ENCODE measurements around the gene UGT1A1.

GRCh38 chr2:233773854-233774253 lies 13.8 kb downstream of the UGT1A1 start:
- TF ChIP-seq MYC (IDR thresholded peaks at IDR 0.05; ENCODE audit: low read depth, low read length): no peak
- TF ChIP-seq CTCF (IDR thresholded peaks at IDR 0.05; ENCODE audit: low read depth, low read length): no peak
- no peak for TF ChIP-seq POLR2A (IDR thresholded peaks at IDR 0.05; ENCODE audit: extremely low read depth, insufficient read length)
- TF ChIP-seq MAX (IDR thresholded peaks at IDR 0.05; ENCODE audit: low read depth, low read length): no peak

Data from NB4 (cell line).